Hematopoietic multipotent progenitor cell treated with erythropoietin and hydrocortisone succinate and interleukin-3 and kit ligand, for 8 days (in vitro differentiated cells): ENCODE measurements around the gene AP2A2.

Source experiments
- DNase-seq: peaks from one replicate; pipeline ENCODE4 v3.0.0-alpha.2; 2015

Gene AP2A2

GRCh38 chr11:926341-926916 lies 759 bp downstream of the AP2A2 start:
- DNase-seq = no peak

GRCh38 chr11:927871-928270 lies 2.2 kb downstream of the AP2A2 start:
- no peak for DNase-seq

GRCh38 chr11:928786-929185 lies 3.1 kb downstream of the AP2A2 start:
- DNase-seq = no peak

- DNase-seq = no peak
Measured at GRCh38 chr11:929405-929804, 3.7 kb downstream of the AP2A2 start.

- DNase-seq = no peak
Measured at GRCh38 chr11:931385-931784, 5.7 kb downstream of the AP2A2 start.

GRCh38 chr11:932435-932834 lies 6.8 kb downstream of the AP2A2 start:
- DNase-seq = no peak

- DNase-seq = peak; percentile 32
Measured at GRCh38 chr11:933142-933851, 7.6 kb downstream of the AP2A2 start.

- DNase-seq = no peak
Measured at GRCh38 chr11:933936-934335, 8.3 kb downstream of the AP2A2 start.

- DNase-seq = no peak
Measured at GRCh38 chr11:934527-934926, 8.9 kb downstream of the AP2A2 start.

GRCh38 chr11:936199-936598 lies 10.5 kb downstream of the AP2A2 start:
- no peak for DNase-seq

GRCh38 chr11:937841-938261 lies 12.2 kb downstream of the AP2A2 start:
- DNase-seq = peak; percentile 60

- no peak for DNase-seq
Measured at GRCh38 chr11:940496-941135, 14.9 kb downstream of the AP2A2 start.

- DNase-seq = no peak
Measured at GRCh38 chr11:942823-943222, 17.2 kb downstream of the AP2A2 start.

- peak; percentile 22 for DNase-seq
Measured at GRCh38 chr11:944711-945470, 19.2 kb downstream of the AP2A2 start.

- peak; percentile 85 for DNase-seq
Measured at GRCh38 chr11:945986-946385, 20.3 kb downstream of the AP2A2 start.

- DNase-seq = no peak
Measured at GRCh38 chr11:947744-948143, 22.1 kb downstream of the AP2A2 start.

GRCh38 chr11:951507-951906 lies 25.8 kb downstream of the AP2A2 start:
- no peak for DNase-seq

GRCh38 chr11:952406-953385 lies 27.0 kb downstream of the AP2A2 start:
- no peak for DNase-seq

- no peak for DNase-seq
Measured at GRCh38 chr11:953512-953911, 27.8 kb downstream of the AP2A2 start.

GRCh38 chr11:954392-955153 lies 28.9 kb downstream of the AP2A2 start:
- DNase-seq = no peak
